T-helper 1 cell treated with Interleukin-12 subunit alpha and Interleukin-12 subunit beta and Interleukin-4 antibody, amounts not matched to agents 30 μg/mL and 1 μg/mL, for 36 hours (primary cell): ENCODE results near the gene SMYD2.
"Not testable (repeated sequence)": the region's sequence is repeated elsewhere in the genome, so short reads cannot be mapped to it uniquely, and the experiment has no call there.

Experiments
- H3K27ac Mint-ChIP-seq: one replicate; pipeline ENCODE4 v1.8.0; 2021; ENCODE audit warnings: mild to moderate bottlenecking, mixed read lengths
- H3K27me3 Mint-ChIP-seq: one replicate; pipeline ENCODE4 v1.8.0; 2021; ENCODE audit warnings: low read depth, mixed read lengths
- H3K36me3 Mint-ChIP-seq: one replicate; pipeline ENCODE4 v1.8.0; 2021; ENCODE audit warnings: low read depth, mixed read lengths
- H3K4me1 Mint-ChIP-seq: one replicate; pipeline ENCODE4 v1.8.0; 2021; ENCODE audit warnings: low read depth, mixed read lengths
- H3K4me3 Mint-ChIP-seq: one replicate; pipeline ENCODE4 v1.8.0; 2021; ENCODE audit warnings: mild to moderate bottlenecking, moderate library complexity, mixed read lengths
- H3K9me3 Mint-ChIP-seq: one replicate; pipeline ENCODE4 v1.8.0; 2021; ENCODE audit warnings: mixed read lengths

SMYD2 gene

GRCh38 chr1:214260561-214261205 lies 20.3 kb upstream of the SMYD2 start:
- Mint-ChIP-seq H3K4me3 (no peak overlapping the region), H3K27me3 (peaks cover 72% of the 10 kb centered on the region), H3K36me3 (no peaks in the 10 kb centered on the region), H3K27ac (no peak overlapping the region), H3K4me1 (peaks cover 20% of the 10 kb centered on the region), H3K9me3 (no peaks in the 10 kb centered on the region)

- H3K4me3 Mint-ChIP-seq = no peak overlapping the region
- no peaks in the 10 kb centered on the region for H3K36me3 Mint-ChIP-seq
- H3K27ac Mint-ChIP-seq = no peak overlapping the region
- peaks cover 70% of the 10 kb centered on the region for H3K27me3 Mint-ChIP-seq
- H3K9me3 Mint-ChIP-seq = no peaks in the 10 kb centered on the region
- peaks cover 20% of the 10 kb centered on the region for H3K4me1 Mint-ChIP-seq
Observed at GRCh38 chr1:214261206-214262123, 19.5 kb upstream of the SMYD2 start.

GRCh38 chr1:214264196-214264595 lies 16.8 kb upstream of the SMYD2 start:
- Mint-ChIP-seq H3K27ac (no peak overlapping the region), H3K4me3 (no peak overlapping the region), H3K36me3 (no peaks in the 10 kb centered on the region), H3K4me1 (peaks cover 15% of the 10 kb centered on the region), H3K9me3 (no peaks in the 10 kb centered on the region), H3K27me3 (peaks cover 58% of the 10 kb centered on the region)

- H3K27me3 Mint-ChIP-seq = peaks cover 59% of the 10 kb centered on the region
- no peaks in the 10 kb centered on the region for H3K36me3 Mint-ChIP-seq
- no peak overlapping the region for H3K4me3 Mint-ChIP-seq
- H3K9me3 Mint-ChIP-seq = no peaks in the 10 kb centered on the region
- H3K27ac Mint-ChIP-seq = no peak overlapping the region
- H3K4me1 Mint-ChIP-seq = peaks cover 7% of the 10 kb centered on the region
Observed at GRCh38 chr1:214264976-214265375, 16.0 kb upstream of the SMYD2 start.

GRCh38 chr1:214270097-214270650 lies 10.8 kb upstream of the SMYD2 start:
- no peaks in the 10 kb centered on the region for H3K36me3 Mint-ChIP-seq
- no peak overlapping the region for H3K27ac Mint-ChIP-seq

GRCh38 chr1:214271174-214271858 lies 9.6 kb upstream of the SMYD2 start:
- Mint-ChIP-seq H3K36me3 (no peaks in the 10 kb centered on the region), H3K4me1 (no peaks in the 10 kb centered on the region), H3K9me3 (no peaks in the 10 kb centered on the region), H3K4me3 (no peak overlapping the region), H3K27me3 (peaks cover 40% of the 10 kb centered on the region), H3K27ac (no peak overlapping the region)

More at GRCh38 chr1:214270097-214270650, 10.8 kb upstream of the SMYD2 start:
- Mint-ChIP-seq H3K4me3 (no peak overlapping the region), H3K9me3 (no peaks in the 10 kb centered on the region), H3K4me1 (no peaks in the 10 kb centered on the region), H3K27me3 (peaks cover 45% of the 10 kb centered on the region)

- Mint-ChIP-seq H3K4me1 (no peaks in the 10 kb centered on the region), H3K9me3 (no peaks in the 10 kb centered on the region), H3K4me3 (no peak overlapping the region), H3K27me3 (peaks cover 40% of the 10 kb centered on the region), H3K36me3 (no peaks in the 10 kb centered on the region), H3K27ac (no peak overlapping the region)
Observed at GRCh38 chr1:214271995-214272731, 8.8 kb upstream of the SMYD2 start.

- no peaks in the 10 kb centered on the region for H3K4me1 Mint-ChIP-seq
- no peaks in the 10 kb centered on the region for H3K36me3 Mint-ChIP-seq
- H3K27ac Mint-ChIP-seq = no peak overlapping the region
- no peaks in the 10 kb centered on the region for H3K9me3 Mint-ChIP-seq
- H3K27me3 Mint-ChIP-seq = peaks cover 34% of the 10 kb centered on the region
- no peak overlapping the region for H3K4me3 Mint-ChIP-seq
Observed at GRCh38 chr1:214272964-214273533, 7.9 kb upstream of the SMYD2 start.

- H3K4me3 Mint-ChIP-seq, H3K27ac Mint-ChIP-seq, H3K9me3 Mint-ChIP-seq, H3K36me3 Mint-ChIP-seq: not testable (repeated sequence)
- H3K27me3 Mint-ChIP-seq = peaks cover 19% of the 10 kb centered on the region
- H3K4me1 Mint-ChIP-seq = peaks cover 12% of the 10 kb centered on the region
Observed at GRCh38 chr1:214275700-214276099, 5.3 kb upstream of the SMYD2 start.

GRCh38 chr1:214276786-214277185 lies 4.2 kb upstream of the SMYD2 start:
- H3K9me3 Mint-ChIP-seq = no peaks in the 10 kb centered on the region
- H3K36me3 Mint-ChIP-seq = no peaks in the 10 kb centered on the region
- no peak overlapping the region for H3K27ac Mint-ChIP-seq
- H3K27me3 Mint-ChIP-seq = peaks cover 12% of the 10 kb centered on the region
- H3K4me1 Mint-ChIP-seq = peaks cover 12% of the 10 kb centered on the region
- H3K4me3 Mint-ChIP-seq = no peak overlapping the region

- peaks cover 1% of the 10 kb centered on the region for H3K27me3 Mint-ChIP-seq
- H3K4me1 Mint-ChIP-seq = peaks cover 23% of the 10 kb centered on the region
- H3K4me3 Mint-ChIP-seq = no peak overlapping the region
- no peaks in the 10 kb centered on the region for H3K36me3 Mint-ChIP-seq
- no peak overlapping the region for H3K27ac Mint-ChIP-seq
- no peaks in the 10 kb centered on the region for H3K9me3 Mint-ChIP-seq
Observed at GRCh38 chr1:214277704-214278635, 3.0 kb upstream of the SMYD2 start.

GRCh38 chr1:214280386-214281020 lies 456 bp upstream of the SMYD2 start:
- peaks cover 32% of the 10 kb centered on the region for H3K4me1 Mint-ChIP-seq
- no peaks in the 10 kb centered on the region for H3K27me3 Mint-ChIP-seq
- peak overlapping the region; percentile 81 for H3K27ac Mint-ChIP-seq
- H3K4me3 Mint-ChIP-seq = peak overlapping the region; percentile 80
- no peaks in the 10 kb centered on the region for H3K36me3 Mint-ChIP-seq
- no peaks in the 10 kb centered on the region for H3K9me3 Mint-ChIP-seq
